Type B pancreatic cell (in vitro differentiated cells): ENCODE data around the gene PHLDA3. TPM values are rescaled to one million over a fixed set of nuclear protein-coding genes. Genes with fewer than 3 reads are reported as not detected.

ENCODE experiments used
- DNase-seq: peaks from one replicate; pipeline ENCODE4 v3.0.0; 2021; ENCODE audit warnings: mixed read lengths; ENCODE audit not compliant: unreplicated experiment; ENCODE audit errors: extremely low spot score
- H3K27ac Mint-ChIP-seq: 2 replicates; pipeline ENCODE4 v1.8.0; 2021; ENCODE audit warnings: mild to moderate bottlenecking, mixed read lengths
- H3K27me3 Mint-ChIP-seq: 2 replicates; pipeline ENCODE4 v1.8.0; 2021; ENCODE audit warnings: mixed read lengths
- H3K36me3 Mint-ChIP-seq: 2 replicates; pipeline ENCODE4 v1.8.0; 2021; ENCODE audit warnings: mixed read lengths
- H3K4me1 Mint-ChIP-seq: one replicate; pipeline ENCODE4 v1.8.0; 2021; ENCODE audit warnings: mixed read lengths; ENCODE audit not compliant: unreplicated experiment
- H3K4me3 Mint-ChIP-seq: 2 replicates; pipeline ENCODE4 v1.8.0; 2021; ENCODE audit warnings: mild to moderate bottlenecking, mixed read lengths
- H3K9me3 Mint-ChIP-seq: 2 replicates; pipeline ENCODE4 v1.8.0; 2021; ENCODE audit warnings: mixed read lengths
- total RNA-seq: library from RNA; stranded (reverse); gene quantifications from 2 replicates; pipeline ENCODE4 v1.2.1, GENCODE V29; 2021; ENCODE audit warnings: low replicate concordance
- TF ChIP-seq, protein P1 (sequence below): fragments of 200-600 bp; sonication (generic); conservative IDR thresholded peaks from 2 replicates; pipeline ENCODE4 v1.5.0; 2021; ENCODE audit warnings: antibody characterized with exemption, mild to moderate bottlenecking

The PHLDA3 gene
- total RNA-seq, 1 donor from 2014 or later: 59.3 TPM

DNA sequence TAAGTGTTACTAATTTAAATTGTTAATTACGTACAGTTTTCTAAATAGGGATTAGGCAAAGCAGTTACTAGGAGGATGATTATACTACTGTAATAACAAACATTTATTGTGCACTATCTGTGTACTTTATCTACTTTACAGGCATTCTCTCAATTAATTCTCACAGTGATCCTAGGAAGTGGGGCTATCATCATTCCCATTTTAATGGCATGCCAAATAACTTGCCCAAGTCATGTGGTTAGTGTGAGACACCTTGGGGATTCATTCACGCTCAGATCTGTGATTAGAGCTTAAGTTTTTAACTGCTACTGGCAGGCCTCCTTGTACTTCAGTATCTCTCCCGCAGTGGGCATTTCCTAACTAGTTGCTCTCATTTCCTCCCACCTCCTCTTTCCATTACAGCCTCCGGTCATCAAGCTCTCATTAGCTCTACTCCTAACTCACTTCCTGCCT, 11.5 kb downstream of the PHLDA3 start:
- Mint-ChIP-seq H3K4me3 (no peak overlapping the region), H3K27ac (peak overlapping the region; percentile 76), H3K4me1 (peaks cover 20% of the 10 kb centered on the region), H3K27me3 (no peaks in the 10 kb centered on the region), H3K36me3 (no peaks in the 10 kb centered on the region), H3K9me3 (no peaks in the 10 kb centered on the region)
- TF ChIP-seq, protein P1, sequence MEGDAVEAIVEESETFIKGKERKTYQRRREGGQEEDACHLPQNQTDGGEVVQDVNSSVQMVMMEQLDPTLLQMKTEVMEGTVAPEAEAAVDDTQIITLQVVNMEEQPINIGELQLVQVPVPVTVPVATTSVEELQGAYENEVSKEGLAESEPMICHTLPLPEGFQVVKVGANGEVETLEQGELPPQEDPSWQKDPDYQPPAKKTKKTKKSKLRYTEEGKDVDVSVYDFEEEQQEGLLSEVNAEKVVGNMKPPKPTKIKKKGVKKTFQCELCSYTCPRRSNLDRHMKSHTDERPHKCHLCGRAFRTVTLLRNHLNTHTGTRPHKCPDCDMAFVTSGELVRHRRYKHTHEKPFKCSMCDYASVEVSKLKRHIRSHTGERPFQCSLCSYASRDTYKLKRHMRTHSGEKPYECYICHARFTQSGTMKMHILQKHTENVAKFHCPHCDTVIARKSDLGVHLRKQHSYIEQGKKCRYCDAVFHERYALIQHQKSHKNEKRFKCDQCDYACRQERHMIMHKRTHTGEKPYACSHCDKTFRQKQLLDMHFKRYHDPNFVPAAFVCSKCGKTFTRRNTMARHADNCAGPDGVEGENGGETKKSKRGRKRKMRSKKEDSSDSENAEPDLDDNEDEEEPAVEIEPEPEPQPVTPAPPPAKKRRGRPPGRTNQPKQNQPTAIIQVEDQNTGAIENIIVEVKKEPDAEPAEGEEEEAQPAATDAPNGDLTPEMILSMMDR: no peak
- DNase-seq: no peak

DNA sequence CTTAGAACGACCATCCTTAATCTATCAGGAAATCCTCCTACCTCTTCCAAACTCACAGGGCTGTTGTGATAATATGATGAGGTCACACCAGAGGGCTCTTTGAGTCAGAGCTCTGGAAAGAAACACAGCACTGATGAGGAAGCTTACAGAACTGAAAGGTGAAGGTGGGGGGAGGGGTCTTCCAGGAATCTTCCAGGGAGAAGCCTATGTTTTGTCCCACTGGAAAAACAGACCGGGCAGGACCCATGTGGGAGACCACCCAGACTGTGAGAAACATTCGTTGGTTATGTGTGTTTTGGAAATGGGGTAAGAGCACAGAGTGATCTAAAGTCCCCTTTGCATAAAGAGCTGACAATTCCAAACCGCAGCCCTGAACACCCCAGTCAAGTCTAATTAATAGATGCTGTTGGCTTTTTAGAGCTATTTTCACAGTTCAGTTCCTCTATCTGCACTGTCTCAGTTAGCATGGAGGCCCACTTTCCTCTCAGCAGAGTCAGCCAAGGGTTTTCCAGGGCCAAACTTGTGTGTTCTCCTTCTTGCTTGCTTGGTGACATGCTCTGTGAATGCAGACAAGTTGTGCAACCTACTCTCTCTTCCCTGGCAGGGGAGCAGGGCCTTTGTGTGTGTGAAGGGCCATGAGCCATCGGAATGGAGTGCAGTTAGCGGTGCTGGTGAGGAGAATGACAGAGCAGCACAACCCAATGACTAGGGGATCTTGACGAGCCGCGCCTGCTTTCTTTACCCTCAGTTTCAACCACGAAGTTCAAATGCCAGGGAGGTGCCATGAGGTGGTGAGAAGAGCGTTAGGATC, 12.3 kb downstream of the PHLDA3 start:
- Mint-ChIP-seq H3K36me3 (no peaks in the 10 kb centered on the region), H3K27ac (peak overlapping the region; percentile 76), H3K4me1 (peaks cover 21% of the 10 kb centered on the region), H3K9me3 (no peaks in the 10 kb centered on the region), H3K4me3 (no peak overlapping the region), H3K27me3 (no peaks in the 10 kb centered on the region)
- TF ChIP-seq, protein P1: no peak
- DNase-seq: no peak

GRCh38 chr1:201455098-201455497, 13.9 kb downstream of the PHLDA3 start:
- no peaks in the 10 kb centered on the region for H3K9me3 Mint-ChIP-seq
- H3K27me3 Mint-ChIP-seq: no peaks in the 10 kb centered on the region
- no peak for DNase-seq
- H3K4me3 Mint-ChIP-seq: no peak overlapping the region
- H3K4me1 Mint-ChIP-seq: peaks cover 26% of the 10 kb centered on the region
- no peaks in the 10 kb centered on the region for H3K36me3 Mint-ChIP-seq
- TF ChIP-seq, protein P1: no peak
- no peak overlapping the region for H3K27ac Mint-ChIP-seq

DNA sequence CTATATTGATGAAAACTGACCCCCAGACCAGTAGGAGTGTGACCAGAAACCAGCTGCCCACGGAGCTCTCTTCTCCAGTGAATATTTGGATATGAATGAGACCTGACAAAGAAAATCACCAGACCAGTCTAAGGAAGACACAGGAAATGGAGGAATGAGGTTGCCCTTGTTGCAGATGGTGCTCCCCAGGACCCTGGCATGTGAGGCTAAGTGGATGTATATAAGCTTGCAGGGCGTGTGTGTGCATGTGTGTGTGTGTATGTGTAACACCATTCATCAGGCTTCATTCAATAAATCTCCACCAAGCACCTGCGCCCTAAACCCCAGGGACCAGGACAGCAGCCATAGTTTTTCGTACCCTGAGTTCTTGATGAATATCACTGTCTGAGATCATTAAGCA, 14.4 kb downstream of the PHLDA3 start:
- DNase-seq: no peak
- Mint-ChIP-seq H3K27ac (no peak overlapping the region), H3K9me3 (no peaks in the 10 kb centered on the region), H3K27me3 (no peaks in the 10 kb centered on the region), H3K4me1 (peaks cover 29% of the 10 kb centered on the region), H3K36me3 (no peaks in the 10 kb centered on the region), H3K4me3 (no peak overlapping the region)
- TF ChIP-seq, protein P1: no peak

- Mint-ChIP-seq H3K4me1 (peaks cover 32% of the 10 kb centered on the region), H3K4me3 (no peak overlapping the region), H3K27ac (no peak overlapping the region), H3K36me3 (no peaks in the 10 kb centered on the region), H3K27me3 (no peaks in the 10 kb centered on the region), H3K9me3 (no peaks in the 10 kb centered on the region)
- TF ChIP-seq, protein P1: no peak
- no peak for DNase-seq
These were observed 16.1 kb downstream of the PHLDA3 start for GRCh38 chr1:201452866-201453265.
